GM12864 (cell line): ENCODE data around the gene SNAP29.

Experiments
- DNase-seq: peaks from one replicate; pipeline ENCODE4 v3.0.0-alpha.2; 2011; ENCODE audit warnings: low read depth
- H3K4me3 ChIP-seq: 2 replicates; pipeline ENCODE4 v1.5.1; 2011; ENCODE audit warnings: mild to moderate bottlenecking, low read depth, low read length, control low read depth
- TF ChIP-seq, protein P1 (sequence below): IDR thresholded peaks from 2 replicates; pipeline ENCODE4 v1.5.1; 2011; ENCODE audit warnings: low read depth, mild to moderate bottlenecking, moderate library complexity, low read length, control low read depth, inconsistent platforms; ENCODE audit errors: missing control alignments

Gene SNAP29

DNA sequence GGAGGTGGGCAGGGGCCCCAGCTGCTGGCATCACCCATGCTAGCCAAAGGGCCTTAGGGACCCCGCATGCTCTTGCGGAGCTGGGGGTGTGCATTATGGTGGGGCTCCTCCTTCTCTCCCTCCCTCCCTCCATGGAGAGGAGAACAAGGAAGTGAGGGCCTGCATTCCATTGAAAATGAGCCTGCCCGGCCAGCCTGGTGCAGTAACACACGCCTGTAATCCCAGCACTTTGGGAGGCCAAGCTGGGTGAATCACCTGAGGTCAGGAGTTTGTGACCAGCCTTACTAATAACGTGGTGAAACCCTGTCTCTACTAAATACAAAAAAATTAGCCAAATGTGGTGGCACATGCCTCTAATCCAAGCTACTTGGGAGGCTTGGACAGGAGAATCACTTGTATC lies 22.4 kb downstream of the SNAP29 start:
- H3K4me3 ChIP-seq = no peak overlapping the region
- TF ChIP-seq, protein P1, sequence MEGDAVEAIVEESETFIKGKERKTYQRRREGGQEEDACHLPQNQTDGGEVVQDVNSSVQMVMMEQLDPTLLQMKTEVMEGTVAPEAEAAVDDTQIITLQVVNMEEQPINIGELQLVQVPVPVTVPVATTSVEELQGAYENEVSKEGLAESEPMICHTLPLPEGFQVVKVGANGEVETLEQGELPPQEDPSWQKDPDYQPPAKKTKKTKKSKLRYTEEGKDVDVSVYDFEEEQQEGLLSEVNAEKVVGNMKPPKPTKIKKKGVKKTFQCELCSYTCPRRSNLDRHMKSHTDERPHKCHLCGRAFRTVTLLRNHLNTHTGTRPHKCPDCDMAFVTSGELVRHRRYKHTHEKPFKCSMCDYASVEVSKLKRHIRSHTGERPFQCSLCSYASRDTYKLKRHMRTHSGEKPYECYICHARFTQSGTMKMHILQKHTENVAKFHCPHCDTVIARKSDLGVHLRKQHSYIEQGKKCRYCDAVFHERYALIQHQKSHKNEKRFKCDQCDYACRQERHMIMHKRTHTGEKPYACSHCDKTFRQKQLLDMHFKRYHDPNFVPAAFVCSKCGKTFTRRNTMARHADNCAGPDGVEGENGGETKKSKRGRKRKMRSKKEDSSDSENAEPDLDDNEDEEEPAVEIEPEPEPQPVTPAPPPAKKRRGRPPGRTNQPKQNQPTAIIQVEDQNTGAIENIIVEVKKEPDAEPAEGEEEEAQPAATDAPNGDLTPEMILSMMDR = no peak
- DNase-seq = no peak

DNA sequence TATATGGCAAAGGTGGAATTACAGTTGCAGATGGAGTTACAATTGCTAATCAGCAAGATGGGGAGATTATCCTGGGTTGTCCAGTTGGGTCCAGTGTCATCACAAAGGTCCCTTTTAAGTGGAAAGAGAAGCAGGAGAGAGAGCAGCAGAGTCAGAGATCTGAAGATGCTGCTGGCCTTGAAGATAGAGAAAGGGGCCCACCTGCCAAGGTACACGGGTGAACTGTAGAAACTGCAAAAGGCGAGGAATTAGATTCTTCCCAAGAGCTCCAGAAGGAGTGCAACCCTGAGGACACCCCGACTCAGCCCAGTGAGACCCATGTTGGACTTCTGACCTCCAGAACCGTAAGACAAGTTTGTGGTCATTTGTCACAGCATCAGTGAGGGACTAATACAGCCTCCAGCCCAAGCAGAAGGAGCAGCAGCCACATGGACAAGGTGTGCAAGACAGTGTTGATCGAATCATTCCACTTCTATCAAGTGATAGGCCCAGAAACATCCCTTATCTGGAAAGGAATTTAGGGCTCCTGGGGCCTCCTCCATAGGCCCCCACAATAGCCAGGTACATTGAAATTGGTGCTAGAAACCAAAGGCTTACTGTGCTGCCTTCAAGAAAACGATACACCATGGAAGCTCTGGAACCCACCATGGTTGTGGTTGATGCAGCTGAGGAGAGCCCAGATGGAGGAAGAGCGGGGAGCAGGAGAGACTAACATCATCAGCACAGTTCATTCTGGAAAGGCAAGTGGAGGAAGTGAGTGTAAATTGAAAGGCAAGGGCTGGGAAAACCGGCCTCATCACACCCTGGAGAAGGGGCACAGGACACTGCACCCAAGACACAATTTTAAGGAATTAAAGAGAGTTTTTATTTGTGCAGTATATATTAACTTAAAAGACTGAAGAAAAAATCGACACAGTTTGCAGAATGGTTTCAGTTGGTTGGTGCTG lies 23.3 kb downstream of the SNAP29 start:
- H3K4me3 ChIP-seq = no peak overlapping the region
- TF ChIP-seq, protein P1 = no peak
- no peak for DNase-seq

DNA sequence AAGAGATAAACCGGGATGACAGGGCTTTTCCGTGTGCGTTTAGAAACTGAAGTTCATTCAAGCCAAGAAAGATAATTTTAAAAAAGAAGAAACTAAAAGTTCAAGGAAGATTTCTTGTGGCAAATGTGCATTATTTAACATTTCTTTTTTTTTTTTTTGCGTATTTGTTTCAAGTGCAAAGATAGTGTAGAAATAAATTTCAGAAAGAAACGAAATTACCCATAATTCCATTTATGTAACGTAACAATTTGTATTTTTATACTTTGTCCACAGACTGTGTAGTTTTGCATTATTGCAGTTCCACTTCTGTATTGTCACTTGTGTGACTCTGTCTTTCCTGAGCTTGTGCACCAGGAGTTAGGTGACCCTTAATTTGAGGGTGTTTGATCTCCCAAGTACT lies 24.0 kb downstream of the SNAP29 start:
- TF ChIP-seq, protein P1 = no peak
- no peak overlapping the region for H3K4me3 ChIP-seq
- DNase-seq = no peak

DNA sequence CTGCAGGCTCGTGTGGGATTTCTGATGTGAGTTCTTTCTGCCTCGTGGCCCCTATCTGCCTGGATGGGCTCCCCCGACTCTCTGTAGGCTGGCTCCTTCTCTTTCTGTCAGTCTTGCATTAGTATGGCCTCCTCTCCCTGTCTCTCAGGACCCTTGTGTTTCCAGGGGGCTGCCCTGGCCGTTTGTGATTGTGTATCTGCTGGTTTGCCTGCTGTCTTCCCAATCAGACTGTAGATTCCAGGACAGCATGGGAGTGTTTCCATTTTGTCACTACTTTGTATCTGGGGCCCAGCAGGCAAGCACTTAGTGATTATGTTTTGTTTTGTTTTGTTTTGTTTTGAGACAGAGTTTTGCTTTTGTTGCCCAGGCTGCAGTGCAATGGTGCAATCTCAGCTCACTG lies 25.6 kb downstream of the SNAP29 start:
- H3K4me3 ChIP-seq = no peak overlapping the region
- DNase-seq = no peak
- TF ChIP-seq, protein P1 = no peak

DNA sequence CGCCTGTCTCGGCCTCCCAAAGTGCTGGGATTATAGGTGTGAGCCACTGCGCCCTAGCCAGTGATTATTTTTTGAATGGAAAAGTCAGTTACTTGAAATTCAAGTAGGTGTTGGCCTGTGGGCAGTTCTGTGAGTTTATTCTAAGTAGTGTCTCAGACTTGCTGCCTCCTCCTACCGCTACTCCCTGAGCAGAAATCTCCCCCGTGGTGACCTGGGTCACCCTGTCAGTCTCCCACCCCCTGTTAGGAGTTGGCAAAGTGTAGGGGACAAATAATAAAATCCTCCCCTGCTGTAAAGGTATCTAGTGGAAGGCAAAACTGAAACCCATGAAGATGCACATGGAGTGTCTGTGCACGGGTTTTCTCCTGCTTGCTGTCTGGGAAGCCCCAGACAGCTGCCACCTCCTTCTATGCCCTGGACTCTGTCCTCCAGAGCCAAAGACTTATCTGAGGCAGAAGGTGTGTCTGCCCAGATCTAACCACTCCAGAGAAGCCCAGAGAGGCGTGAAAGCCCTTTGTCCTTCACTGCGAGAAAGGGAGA lies 26.3 kb downstream of the SNAP29 start:
- TF ChIP-seq, protein P1 = no peak
- no peak for DNase-seq
- no peak overlapping the region for H3K4me3 ChIP-seq

DNA sequence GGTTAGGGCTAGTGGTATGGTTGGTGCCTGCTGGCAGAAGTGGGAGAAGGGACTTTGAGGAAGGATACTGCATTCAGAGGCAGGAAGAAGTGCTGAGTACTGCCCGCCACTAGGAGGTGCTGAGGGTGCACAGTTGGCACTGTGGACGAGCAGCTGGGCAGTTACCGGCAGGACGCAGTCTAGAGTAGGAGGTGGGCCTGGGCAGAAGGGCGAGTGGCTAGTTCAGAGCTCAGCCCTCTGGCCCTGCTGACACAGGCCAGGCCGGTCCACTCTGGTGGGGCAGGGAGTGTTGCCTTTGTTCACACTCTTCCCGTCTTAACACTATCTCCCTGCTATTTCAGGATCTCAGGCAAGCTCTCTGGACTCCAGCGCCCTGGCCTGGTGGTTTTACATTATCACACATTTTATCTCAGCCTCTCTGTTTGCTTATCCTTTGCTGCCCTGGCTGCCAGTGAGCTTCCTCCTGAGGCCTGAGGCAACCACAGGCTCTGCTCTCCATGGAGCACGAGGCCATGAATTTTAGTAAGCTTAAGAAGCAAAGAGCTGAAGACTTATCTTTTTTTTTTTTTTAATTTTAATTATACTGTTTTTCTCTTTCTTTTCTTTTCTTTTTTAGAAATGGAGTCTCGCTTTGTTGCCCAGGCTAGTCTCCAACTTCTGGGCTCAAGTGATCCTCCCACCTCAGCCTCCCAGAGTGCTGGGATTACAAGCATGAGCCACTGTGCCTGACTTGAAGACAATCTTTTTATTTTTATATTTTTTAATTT lies 26.9 kb downstream of the SNAP29 start:
- DNase-seq = no peak
- TF ChIP-seq, protein P1 = peak; percentile 94
- no peak overlapping the region for H3K4me3 ChIP-seq
